ENCODE results near the gene CD274. TPM values are rescaled to one million over a fixed set of nuclear protein-coding genes. Genes with fewer than 3 reads are reported as not detected.
A peak's percentile ranks its signal among the peaks of the same experiment; 100 is the strongest.

Gene CD274
- total and polyA plus RNA-seq, 10 of the 15 experiments (the other 5 are each of a cell fraction or from before 2014, with no cell fraction given), result 9.4 to 128 (median 24.6) TPM

DNA sequence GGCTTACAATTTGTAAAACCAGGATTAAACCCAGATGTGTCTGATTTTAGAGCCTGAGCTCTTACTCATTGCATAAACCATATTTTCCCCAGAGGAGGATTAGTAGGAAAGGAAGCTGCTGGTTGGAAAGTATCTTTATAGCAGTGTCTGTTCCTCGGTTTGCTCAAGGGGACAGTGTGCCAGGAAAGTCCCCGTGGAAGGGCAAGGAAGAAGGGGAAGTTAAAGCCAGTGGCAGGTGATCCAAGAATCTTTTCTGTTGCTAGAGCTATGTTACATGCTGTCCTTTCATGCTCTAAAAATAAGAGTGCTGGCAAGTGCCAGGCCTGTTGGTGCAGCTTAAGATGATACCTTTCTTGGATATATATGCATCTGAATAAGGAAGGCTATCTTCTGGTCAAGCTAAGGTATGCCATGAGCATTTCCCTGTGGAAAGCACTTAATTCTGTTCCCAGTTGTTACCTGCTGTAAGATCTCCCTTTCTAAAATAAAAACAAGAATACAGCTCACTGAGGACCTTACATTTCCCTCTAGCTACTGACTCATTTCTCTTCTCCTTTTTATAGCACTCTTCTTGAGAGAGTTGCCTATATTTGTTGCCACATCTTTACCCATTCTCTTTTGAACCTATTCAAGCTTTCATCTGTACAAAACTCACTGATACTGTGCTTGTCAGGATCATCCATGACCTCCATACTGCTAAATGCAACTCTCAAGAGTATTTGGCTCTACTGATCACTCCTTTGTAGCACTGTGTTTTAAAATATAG lies 68.0 kb downstream of the CD274 start:
- in situ Hi-C loops (cut with MboI) (no loop called here), intact Hi-C loops (cut with micrococcal nuclease; ENCODE audit: unreplicated experiment) (loop anchor here (2.0 kb wide), 2 partner anchors 40 to 66 kb away; no protein-coding TSS in a partner anchor)
- no peak overlapping the region for H2AFZ ChIP-seq (ENCODE audit: control insufficient read depth, low read depth, low read length)
- RAD21 ChIA-PET (ENCODE audit: unreplicated experiment), result interaction anchor here (0.8 to 11.9 kb wide), 34 partner anchors 8 to 725 kb away, joined by 3 to 144 read pairs (median 6); partner anchors contain the start of genes CD274, PDCD1LG2, RCL1 and RIC1
- H3K4me1 ChIP-seq (ENCODE audit: control insufficient read depth, insufficient read depth, low read length), result peaks cover 47% of the 10 kb centered on the region
- H3K4me3 ChIP-seq, result peak overlapping the region; percentile 35; the same call in 1 of the 2 replicates
- WGBS (ENCODE audit: insufficient coverage, insufficient replicate concordance, low lambda C conversion rate, missing lambda C conversion rate), result 0% methylated on average over 2 of the region's 2 CpGs
- ATAC-seq, result peak; percentile 49
- H3K4me2 ChIP-seq (ENCODE audit: control insufficient read depth, insufficient read depth), result peak overlapping the region; percentile 93
- H3K9ac ChIP-seq (ENCODE audit: control insufficient read depth, insufficient read depth, low read length), result peak overlapping the region; percentile 24
- H3K36me3 ChIP-seq (ENCODE audit: control insufficient read depth in 2 of 2, insufficient read depth in 2 of 2, low read length in 1 of 2), result no peaks in the 10 kb centered on the region
- H3K27me3 ChIP-seq (replicated peaks in 1 of 2; ENCODE audit: control insufficient read depth in 2 of 2, insufficient read depth in 2 of 2, low read length in 1 of 2), result no peaks in the 10 kb centered on the region
- H3K9me3 ChIP-seq (replicated peaks; ENCODE audit: control insufficient read depth, insufficient read depth, low read length), result no peaks in the 10 kb centered on the region; the same call in 1 of the 3 replicates
- H3K79me2 ChIP-seq (ENCODE audit: control insufficient read depth, insufficient read depth, low read length), result peaks cover 51% of the 10 kb centered on the region
- peak overlapping the region; percentile 58 for H3K27ac ChIP-seq (ENCODE audit: control insufficient read depth, insufficient read depth)
- no peaks in the 10 kb centered on the region for H4K20me1 ChIP-seq (ENCODE audit: control insufficient read depth, insufficient read depth)
- FAIRE-seq, result no peak
- no peak for DNase-seq (ENCODE audit: low read depth, low spot score)
- CTCF ChIA-PET, result interaction anchor here (0.7 to 2.4 kb wide), 14 partner anchors 8 to 90 kb away, joined by 3 to 19 read pairs (median 4); partner anchors contain the start of genes CD274 and PDCD1LG2
- SMC1A ChIA-PET (ENCODE audit: uncharacterized antibody, unreplicated experiment), result interaction anchor here (0.7 to 11.3 kb wide), 41 partner anchors 8 to 536 kb away, joined by 3 to 311 read pairs (median 7); partner anchors contain the start of genes CD274, PDCD1LG2 and PLGRKT
- TSS peak; percentile 36 for BruUV-seq (replicated peaks)
- POLR2A ChIA-PET, result interaction anchor here (0.6 to 4.6 kb wide), 26 partner anchors 8 to 1162 kb away, joined by 3 to 67 read pairs (median 4); partner anchors contain the start of genes CD274, PDCD1LG2 and RIC1
- TF ChIP-seq CEBPB (IDR thresholded peaks at IDR 0.05; ENCODE audit: borderline replicate concordance in 1 of 2, low read depth in 2 of 2, low read length in 2 of 2), result no peak
- TF ChIP-seq NFYB (IDR thresholded peaks at IDR 0.05; ENCODE audit: insufficient read depth, low read depth, low read length), result no peak
- TF ChIP-seq JUNB (IDR thresholded peaks at IDR 0.05), result peak; percentile 67
- TF ChIP-seq, protein P1, sequence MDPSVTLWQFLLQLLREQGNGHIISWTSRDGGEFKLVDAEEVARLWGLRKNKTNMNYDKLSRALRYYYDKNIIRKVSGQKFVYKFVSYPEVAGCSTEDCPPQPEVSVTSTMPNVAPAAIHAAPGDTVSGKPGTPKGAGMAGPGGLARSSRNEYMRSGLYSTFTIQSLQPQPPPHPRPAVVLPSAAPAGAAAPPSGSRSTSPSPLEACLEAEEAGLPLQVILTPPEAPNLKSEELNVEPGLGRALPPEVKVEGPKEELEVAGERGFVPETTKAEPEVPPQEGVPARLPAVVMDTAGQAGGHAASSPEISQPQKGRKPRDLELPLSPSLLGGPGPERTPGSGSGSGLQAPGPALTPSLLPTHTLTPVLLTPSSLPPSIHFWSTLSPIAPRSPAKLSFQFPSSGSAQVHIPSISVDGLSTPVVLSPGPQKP (IDR thresholded peaks at IDR 0.05; ENCODE audit: low read depth, low read length), result no peak
- TF ChIP-seq, protein P2, sequence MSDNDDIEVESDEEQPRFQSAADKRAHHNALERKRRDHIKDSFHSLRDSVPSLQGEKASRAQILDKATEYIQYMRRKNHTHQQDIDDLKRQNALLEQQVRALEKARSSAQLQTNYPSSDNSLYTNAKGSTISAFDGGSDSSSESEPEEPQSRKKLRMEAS (IDR thresholded peaks at IDR 0.05; ENCODE audit: low read depth, low read length), result no peak
- no peak for TF ChIP-seq NR2C2 (IDR thresholded peaks at IDR 0.05; ENCODE audit: borderline replicate concordance, control insufficient read depth, insufficient read length, low read depth)
- TF ChIP-seq, protein P3, sequence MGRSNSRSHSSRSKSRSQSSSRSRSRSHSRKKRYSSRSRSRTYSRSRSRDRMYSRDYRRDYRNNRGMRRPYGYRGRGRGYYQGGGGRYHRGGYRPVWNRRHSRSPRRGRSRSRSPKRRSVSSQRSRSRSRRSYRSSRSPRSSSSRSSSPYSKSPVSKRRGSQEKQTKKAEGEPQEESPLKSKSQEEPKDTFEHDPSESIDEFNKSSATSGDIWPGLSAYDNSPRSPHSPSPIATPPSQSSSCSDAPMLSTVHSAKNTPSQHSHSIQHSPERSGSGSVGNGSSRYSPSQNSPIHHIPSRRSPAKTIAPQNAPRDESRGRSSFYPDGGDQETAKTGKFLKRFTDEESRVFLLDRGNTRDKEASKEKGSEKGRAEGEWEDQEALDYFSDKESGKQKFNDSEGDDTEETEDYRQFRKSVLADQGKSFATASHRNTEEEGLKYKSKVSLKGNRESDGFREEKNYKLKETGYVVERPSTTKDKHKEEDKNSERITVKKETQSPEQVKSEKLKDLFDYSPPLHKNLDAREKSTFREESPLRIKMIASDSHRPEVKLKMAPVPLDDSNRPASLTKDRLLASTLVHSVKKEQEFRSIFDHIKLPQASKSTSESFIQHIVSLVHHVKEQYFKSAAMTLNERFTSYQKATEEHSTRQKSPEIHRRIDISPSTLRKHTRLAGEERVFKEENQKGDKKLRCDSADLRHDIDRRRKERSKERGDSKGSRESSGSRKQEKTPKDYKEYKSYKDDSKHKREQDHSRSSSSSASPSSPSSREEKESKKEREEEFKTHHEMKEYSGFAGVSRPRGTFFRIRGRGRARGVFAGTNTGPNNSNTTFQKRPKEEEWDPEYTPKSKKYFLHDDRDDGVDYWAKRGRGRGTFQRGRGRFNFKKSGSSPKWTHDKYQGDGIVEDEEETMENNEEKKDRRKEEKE (IDR thresholded peaks at IDR 0.05), result no peak
- no peak for TF ChIP-seq ZSCAN29 (IDR thresholded peaks at IDR 0.05)
- no peak for TF ChIP-seq HCFC1 (IDR thresholded peaks at IDR 0.05; ENCODE audit: low read length)
- TF ChIP-seq, protein P4, sequence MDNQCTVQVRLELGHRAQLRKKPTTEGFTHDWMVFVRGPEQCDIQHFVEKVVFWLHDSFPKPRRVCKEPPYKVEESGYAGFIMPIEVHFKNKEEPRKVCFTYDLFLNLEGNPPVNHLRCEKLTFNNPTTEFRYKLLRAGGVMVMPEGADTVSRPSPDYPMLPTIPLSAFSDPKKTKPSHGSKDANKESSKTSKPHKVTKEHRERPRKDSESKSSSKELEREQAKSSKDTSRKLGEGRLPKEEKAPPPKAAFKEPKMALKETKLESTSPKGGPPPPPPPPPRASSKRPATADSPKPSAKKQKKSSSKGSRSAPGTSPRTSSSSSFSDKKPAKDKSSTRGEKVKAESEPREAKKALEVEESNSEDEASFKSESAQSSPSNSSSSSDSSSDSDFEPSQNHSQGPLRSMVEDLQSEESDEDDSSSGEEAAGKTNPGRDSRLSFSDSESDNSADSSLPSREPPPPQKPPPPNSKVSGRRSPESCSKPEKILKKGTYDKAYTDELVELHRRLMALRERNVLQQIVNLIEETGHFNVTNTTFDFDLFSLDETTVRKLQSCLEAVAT (IDR thresholded peaks at IDR 0.05), result no peak
- TF ChIP-seq, protein P5, sequence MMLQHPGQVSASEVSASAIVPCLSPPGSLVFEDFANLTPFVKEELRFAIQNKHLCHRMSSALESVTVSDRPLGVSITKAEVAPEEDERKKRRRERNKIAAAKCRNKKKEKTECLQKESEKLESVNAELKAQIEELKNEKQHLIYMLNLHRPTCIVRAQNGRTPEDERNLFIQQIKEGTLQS (IDR thresholded peaks at IDR 0.05; ENCODE audit: borderline replicate concordance, extremely low read depth, low read depth, low read length), result no peak
- TF ChIP-seq, protein P6, sequence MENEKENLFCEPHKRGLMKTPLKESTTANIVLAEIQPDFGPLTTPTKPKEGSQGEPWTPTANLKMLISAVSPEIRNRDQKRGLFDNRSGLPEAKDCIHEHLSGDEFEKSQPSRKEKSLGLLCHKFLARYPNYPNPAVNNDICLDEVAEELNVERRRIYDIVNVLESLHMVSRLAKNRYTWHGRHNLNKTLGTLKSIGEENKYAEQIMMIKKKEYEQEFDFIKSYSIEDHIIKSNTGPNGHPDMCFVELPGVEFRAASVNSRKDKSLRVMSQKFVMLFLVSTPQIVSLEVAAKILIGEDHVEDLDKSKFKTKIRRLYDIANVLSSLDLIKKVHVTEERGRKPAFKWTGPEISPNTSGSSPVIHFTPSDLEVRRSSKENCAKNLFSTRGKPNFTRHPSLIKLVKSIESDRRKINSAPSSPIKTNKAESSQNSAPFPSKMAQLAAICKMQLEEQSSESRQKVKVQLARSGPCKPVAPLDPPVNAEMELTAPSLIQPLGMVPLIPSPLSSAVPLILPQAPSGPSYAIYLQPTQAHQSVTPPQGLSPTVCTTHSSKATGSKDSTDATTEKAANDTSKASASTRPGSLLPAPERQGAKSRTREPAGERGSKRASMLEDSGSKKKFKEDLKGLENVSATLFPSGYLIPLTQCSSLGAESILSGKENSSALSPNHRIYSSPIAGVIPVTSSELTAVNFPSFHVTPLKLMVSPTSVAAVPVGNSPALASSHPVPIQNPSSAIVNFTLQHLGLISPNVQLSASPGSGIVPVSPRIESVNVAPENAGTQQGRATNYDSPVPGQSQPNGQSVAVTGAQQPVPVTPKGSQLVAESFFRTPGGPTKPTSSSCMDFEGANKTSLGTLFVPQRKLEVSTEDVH (IDR thresholded peaks at IDR 0.05; ENCODE audit: low read depth, partially characterized antibody), result no peak

All from GM12878 (cell line).